Uterus (tissue), 4 donors: ENCODE data around the gene STAC. TPM values are rescaled to one million over a fixed set of nuclear protein-coding genes. Genes with fewer than 3 reads are reported as not detected.
"Not testable (repeated sequence)": the region's sequence is repeated elsewhere in the genome, so short reads cannot be mapped to it uniquely, and the experiment has no call there.

Source experiments
- DNase-seq, 2 donors: peaks; one replicate each; pipeline ENCODE4 v3.0.0-alpha.2; 2019 to 2020
- H3K27ac ChIP-seq, 2 donors: fragments of 200-600 bp; sonication (generic); 1 replicate in 1 of 2; 2 replicates in 1 of 2; pipeline ENCODE4 v1.5.1; 2016 to 2018
- H3K27me3 ChIP-seq, 2 donors: fragments of 200-600 bp; sonication (generic); one replicate each; pipeline ENCODE4 v1.5.1; 2018 to 2019; ENCODE audit warnings: control low read depth in 1 of 2
- H3K36me3 ChIP-seq, 2 donors: fragments of 200-600 bp; sonication (generic); one replicate each; pipeline ENCODE4 v1.5.1; 2019; ENCODE audit warnings: control low read depth in 1 of 2
- H3K4me1 ChIP-seq, 2 donors: fragments of 200-600 bp; sonication (generic); one replicate each; pipeline ENCODE4 v1.5.1; 2018 to 2019; ENCODE audit warnings: control low read depth in 1 of 2
- H3K4me3 ChIP-seq, 2 donors: fragments of 200-600 bp; sonication (generic); 1 replicate in 1 of 2; 2 replicates in 1 of 2; pipeline ENCODE4 v1.5.1; 2018 to 2019; ENCODE audit warnings: mild to moderate bottlenecking in 1 of 2
- H3K9me3 ChIP-seq, 2 donors: fragments of 200-600 bp; sonication (generic); one replicate each; pipeline ENCODE4 v1.5.1; 2019; ENCODE audit warnings: control low read depth in 1 of 2
- POLR2A ChIP-seq, 2 donors: fragments of 450-650 bp; IDR thresholded peaks; one replicate each; pipeline ENCODE4 v1.6.1; 2016; ENCODE audit warnings: antibody characterized with exemption in 2 of 2, mild to moderate bottlenecking in 1 of 2, moderate library complexity in 1 of 2
- intact Hi-C: fragments of 100-400 bp; cut with DNase I; formaldehyde crosslinking; loops from one replicate; pipeline ENCODE4 v1.15.1; 2023; ENCODE audit warnings: low total_unique reads
- total RNA-seq, 4 donors: library from RNA; depleted of rRNA in 3 of 4; stranded (reverse); fragments of >200 nt in 3 of 4; gene quantifications; one replicate each; pipeline versions ENCODE4 v1.1.0 to v1.2.4, GENCODE V29; 2014 to 2023
- TF ChIP-seq, protein P1 (sequence below), 4 experiments: fragments of 200-600 bp in 2 of 4; fragments of 450-650 bp in 2 of 4; sonication (generic) in 2 of 4; IDR thresholded peaks; one replicate each; pipeline ENCODE4 v1.5.1; 2016 to 2019; ENCODE audit warnings: antibody characterized with exemption in 4 of 4, mild to moderate bottlenecking in 2 of 4, moderate library complexity in 1 of 4
- donor health status: DM: yes; HTN: yes; CAD: no.

Gene STAC
- total RNA-seq, 4 donors from 2014 or later, result under 0.01 to 3.3 (median 1.8) TPM

GRCh38 chr3:36455406-36455805 is 75.1 kb downstream of the STAC start:
- TF ChIP-seq, protein P1, sequence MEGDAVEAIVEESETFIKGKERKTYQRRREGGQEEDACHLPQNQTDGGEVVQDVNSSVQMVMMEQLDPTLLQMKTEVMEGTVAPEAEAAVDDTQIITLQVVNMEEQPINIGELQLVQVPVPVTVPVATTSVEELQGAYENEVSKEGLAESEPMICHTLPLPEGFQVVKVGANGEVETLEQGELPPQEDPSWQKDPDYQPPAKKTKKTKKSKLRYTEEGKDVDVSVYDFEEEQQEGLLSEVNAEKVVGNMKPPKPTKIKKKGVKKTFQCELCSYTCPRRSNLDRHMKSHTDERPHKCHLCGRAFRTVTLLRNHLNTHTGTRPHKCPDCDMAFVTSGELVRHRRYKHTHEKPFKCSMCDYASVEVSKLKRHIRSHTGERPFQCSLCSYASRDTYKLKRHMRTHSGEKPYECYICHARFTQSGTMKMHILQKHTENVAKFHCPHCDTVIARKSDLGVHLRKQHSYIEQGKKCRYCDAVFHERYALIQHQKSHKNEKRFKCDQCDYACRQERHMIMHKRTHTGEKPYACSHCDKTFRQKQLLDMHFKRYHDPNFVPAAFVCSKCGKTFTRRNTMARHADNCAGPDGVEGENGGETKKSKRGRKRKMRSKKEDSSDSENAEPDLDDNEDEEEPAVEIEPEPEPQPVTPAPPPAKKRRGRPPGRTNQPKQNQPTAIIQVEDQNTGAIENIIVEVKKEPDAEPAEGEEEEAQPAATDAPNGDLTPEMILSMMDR (IDR thresholded peaks at IDR 0.05), result no peak
- no peak for TF ChIP-seq POLR2A (IDR thresholded peaks at IDR 0.05)
- H3K27ac ChIP-seq, result no peak overlapping the region

GRCh38 chr3:36456784-36457183 is 76.5 kb downstream of the STAC start:
- no peaks in the 10 kb centered on the region for H3K36me3 ChIP-seq
- H3K27ac ChIP-seq, result no peak overlapping the region
- H3K27me3 ChIP-seq, result no peaks in the 10 kb centered on the region
- no peaks in the 10 kb centered on the region for H3K9me3 ChIP-seq
- no peak for DNase-seq
- intact Hi-C loops, result no loop called here
- TF ChIP-seq, protein P1 (IDR thresholded peaks at IDR 0.05), result no peak
- TF ChIP-seq POLR2A (IDR thresholded peaks at IDR 0.05), result no peak
- H3K4me3 ChIP-seq, result no peak overlapping the region
- no peaks in the 10 kb centered on the region for H3K4me1 ChIP-seq

More at GRCh38 chr3:36455406-36455805, 75.1 kb downstream of the STAC start:
- Histone ChIP-seq H3K4me1 (no peaks in the 10 kb centered on the region), H3K27me3 (no peaks in the 10 kb centered on the region), H3K36me3 (peaks cover 0 to 2% of the 10 kb centered on the region in 2 donors), H3K4me3 (no peak overlapping the region), H3K9me3 (no peaks in the 10 kb centered on the region)
- DNase-seq, result no peak
- intact Hi-C loops, result no loop called here

DNA sequence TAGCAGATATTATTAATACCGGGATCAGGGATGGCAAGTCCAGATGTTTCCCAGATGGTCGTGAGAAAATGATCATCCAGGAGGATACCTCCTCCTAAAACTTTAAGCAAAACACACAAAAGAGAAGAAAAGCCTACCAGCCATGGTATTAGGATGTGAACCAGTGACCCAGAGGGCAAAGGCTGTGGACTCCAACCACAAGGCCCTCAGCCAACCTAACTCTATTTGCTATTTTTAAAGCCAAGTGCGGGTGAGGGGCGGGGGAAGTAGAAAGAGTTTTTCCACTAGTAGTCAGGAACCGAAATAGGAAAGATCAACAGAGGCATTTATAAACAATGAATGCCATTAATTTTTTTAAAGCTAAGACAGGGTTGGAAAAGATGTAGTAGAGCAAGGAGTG is 77.4 kb downstream of the STAC start:
- no peak overlapping the region for H3K4me3 ChIP-seq
- intact Hi-C loops, result no loop called here
- TF ChIP-seq, protein P1 (IDR thresholded peaks at IDR 0.05), result no peak
- TF ChIP-seq POLR2A (IDR thresholded peaks at IDR 0.05), result no peak
- no peaks in the 10 kb centered on the region for H3K36me3 ChIP-seq
- H3K27ac ChIP-seq, result no peak overlapping the region
- H3K27me3 ChIP-seq, result no peaks in the 10 kb centered on the region
- no peaks in the 10 kb centered on the region for H3K9me3 ChIP-seq
- no peak for DNase-seq
- H3K4me1 ChIP-seq, result no peaks in the 10 kb centered on the region

- H3K27me3 ChIP-seq, result no peaks in the 10 kb centered on the region
- H3K4me3 ChIP-seq, result no peak overlapping the region
- H3K36me3 ChIP-seq, result no peaks in the 10 kb centered on the region
- no peak for DNase-seq
- no peaks in the 10 kb centered on the region for H3K4me1 ChIP-seq
- no peak for TF ChIP-seq POLR2A (IDR thresholded peaks at IDR 0.05)
- TF ChIP-seq, protein P1 (IDR thresholded peaks at IDR 0.05), result no peak
- H3K9me3 ChIP-seq, result no peaks in the 10 kb centered on the region
- intact Hi-C loops, result no loop called here
- no peak overlapping the region for H3K27ac ChIP-seq
Measured at GRCh38 chr3:36459177-36459576, 78.9 kb downstream of the STAC start.

- H3K36me3 ChIP-seq, result no peaks in the 10 kb centered on the region
Measured at GRCh38 chr3:36461597-36461996, 81.3 kb downstream of the STAC start.

DNA sequence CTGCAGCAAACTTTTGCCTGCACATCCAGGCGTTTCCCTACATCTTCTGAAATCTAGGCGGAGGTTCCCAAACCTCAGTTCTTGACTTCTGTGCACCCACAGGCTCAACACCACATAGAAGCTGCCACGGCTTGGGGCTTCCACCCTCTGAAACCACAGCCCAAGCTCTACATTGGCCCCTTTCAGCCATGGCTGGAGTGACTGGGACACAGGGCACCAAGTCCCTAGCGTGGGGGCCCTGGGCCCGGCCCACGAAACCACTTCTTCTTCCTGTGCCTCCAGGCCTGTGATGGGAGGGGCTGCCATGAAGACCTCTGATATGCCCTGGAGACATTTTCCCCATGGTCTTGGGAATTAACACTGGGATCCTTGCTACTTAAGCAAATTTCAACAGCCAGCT is 91.7 kb downstream of the STAC start:
- intact Hi-C loops, result not testable (repeated sequence)

More at GRCh38 chr3:36461597-36461996, 81.3 kb downstream of the STAC start:
- no peak for DNase-seq
- Histone ChIP-seq H3K9me3 (no peaks in the 10 kb centered on the region), H3K4me3 (no peak overlapping the region), H3K4me1 (no peaks in the 10 kb centered on the region), H3K27ac (no peak overlapping the region), H3K27me3 (no peaks in the 10 kb centered on the region)
- intact Hi-C loops, result no loop called here
- TF ChIP-seq POLR2A (IDR thresholded peaks at IDR 0.05), result no peak
- TF ChIP-seq, protein P1 (IDR thresholded peaks at IDR 0.05), result no peak

More for the DNA sequence above, 91.7 kb downstream of the STAC start:
- H3K4me3 ChIP-seq, H3K36me3 ChIP-seq, DNase-seq, H3K27ac ChIP-seq, H3K4me1 ChIP-seq, H3K27me3 ChIP-seq, H3K9me3 ChIP-seq: not testable (repeated sequence)
